Ovary (tissue), 3 donors: Measurements from ENCODE around the gene YTHDC2.

Experiments
- EP300 ChIP-seq: sonication (generic); formaldehyde crosslinking; IDR thresholded peaks from one replicate; pipeline ENCODE4 v1.6.1; 2017; ENCODE audit warnings: antibody characterized with exemption
- POLR2A ChIP-seq: fragments of 450-650 bp; IDR thresholded peaks from one replicate; pipeline ENCODE4 v1.6.1; 2017; ENCODE audit warnings: antibody characterized with exemption, mild to moderate bottlenecking, moderate library complexity
- TF ChIP-seq, protein P1 (sequence below), 3 donors: fragments of 450-650 bp in 2 of 3; fragments of 200-600 bp in 1 of 3; IDR thresholded peaks; one replicate each; pipeline versions ENCODE4 v1.5.1 to v1.8.0; 2016 to 2022; ENCODE audit warnings: antibody characterized with exemption in 3 of 3, mild to moderate bottlenecking in 1 of 3
- donor health status: DM: no; HTN: no; CAD: no.

DNA sequence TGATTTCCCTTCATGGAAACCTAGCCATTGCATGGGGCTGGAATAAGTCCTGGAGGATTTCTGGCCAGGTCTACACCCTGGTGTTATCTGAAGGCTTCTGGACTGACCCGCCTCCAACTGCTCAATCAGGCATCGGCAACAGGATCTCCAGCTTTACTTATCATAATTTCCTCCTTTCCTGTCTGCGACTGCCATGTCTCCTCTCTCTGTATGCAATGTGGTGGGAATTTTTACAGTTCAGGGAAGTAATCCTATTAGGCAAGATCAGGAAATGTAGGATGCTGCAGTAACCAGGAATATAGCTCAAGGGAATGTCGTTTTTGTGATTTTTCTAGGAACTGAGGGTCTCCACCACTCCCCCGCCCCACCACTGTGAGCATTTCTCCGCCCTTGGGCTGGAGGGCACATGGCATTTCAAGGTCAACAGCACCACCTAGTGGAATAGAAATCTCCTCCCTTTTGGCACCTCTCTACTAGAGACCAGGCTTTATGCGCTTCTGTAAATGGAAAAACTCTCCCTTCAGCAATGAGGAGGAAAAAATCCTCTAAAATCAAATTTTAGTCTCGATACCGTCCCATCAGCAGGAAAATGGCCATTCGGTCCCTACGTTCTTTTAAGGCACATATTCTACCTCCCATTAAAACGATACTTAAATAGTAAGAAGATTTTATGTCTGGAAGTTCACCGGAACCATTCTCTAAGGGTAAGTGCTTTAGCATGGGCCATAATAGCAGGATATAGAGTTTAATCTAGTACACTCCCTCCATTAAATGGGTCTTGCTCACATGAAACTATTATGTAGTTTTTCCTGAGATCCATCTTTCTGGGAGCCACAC, 93.0 kb downstream of the YTHDC2 start:
- TF ChIP-seq, protein P1, sequence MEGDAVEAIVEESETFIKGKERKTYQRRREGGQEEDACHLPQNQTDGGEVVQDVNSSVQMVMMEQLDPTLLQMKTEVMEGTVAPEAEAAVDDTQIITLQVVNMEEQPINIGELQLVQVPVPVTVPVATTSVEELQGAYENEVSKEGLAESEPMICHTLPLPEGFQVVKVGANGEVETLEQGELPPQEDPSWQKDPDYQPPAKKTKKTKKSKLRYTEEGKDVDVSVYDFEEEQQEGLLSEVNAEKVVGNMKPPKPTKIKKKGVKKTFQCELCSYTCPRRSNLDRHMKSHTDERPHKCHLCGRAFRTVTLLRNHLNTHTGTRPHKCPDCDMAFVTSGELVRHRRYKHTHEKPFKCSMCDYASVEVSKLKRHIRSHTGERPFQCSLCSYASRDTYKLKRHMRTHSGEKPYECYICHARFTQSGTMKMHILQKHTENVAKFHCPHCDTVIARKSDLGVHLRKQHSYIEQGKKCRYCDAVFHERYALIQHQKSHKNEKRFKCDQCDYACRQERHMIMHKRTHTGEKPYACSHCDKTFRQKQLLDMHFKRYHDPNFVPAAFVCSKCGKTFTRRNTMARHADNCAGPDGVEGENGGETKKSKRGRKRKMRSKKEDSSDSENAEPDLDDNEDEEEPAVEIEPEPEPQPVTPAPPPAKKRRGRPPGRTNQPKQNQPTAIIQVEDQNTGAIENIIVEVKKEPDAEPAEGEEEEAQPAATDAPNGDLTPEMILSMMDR (IDR thresholded peaks at IDR 0.05): peak; percentile 48 to 75 (median 67)
- TF ChIP-seq POLR2A: no peak
- TF ChIP-seq EP300: no peak
